A549 (cell line): ENCODE results near the gene AKIRIN1. TPM values are rescaled to one million over a fixed set of nuclear protein-coding genes. Genes with fewer than 3 reads are reported as not detected.

Experiments
- ATAC-seq, 2 experiments: fragments of 200-7000 bp in 1 of 2; fragments of >200 bp in 1 of 2; cut with Nextera tagmentation in 1 of 2; cut with Tn5 transposase in 1 of 2; 3 replicates each; pipeline versions ENCODE4 v1.8.0 to v1.9.1; 2018 to 2020; ENCODE audit warnings: mild to moderate bottlenecking in 1 of 2, moderate library complexity in 1 of 2
- CTCF ChIA-PET: fragments of 300-600 bp; sonication (Branson Sonifier 250); formaldehyde crosslinking; extraction: SDS; loops from one replicate; lab custom pipeline; 2021; ENCODE audit warnings: antibody characterized with exemption, inconsistent platforms; lab: Yijun Ruan, JAX
- POLR2A ChIA-PET: fragments of 350-600 bp; formaldehyde crosslinking; extraction: SDS; loops from one replicate; lab custom pipeline; 2021; ENCODE audit warnings: antibody characterized with exemption, inconsistent platforms; lab: Yijun Ruan, JAX
- DNase-seq, 2 experiments: peaks; one replicate each; pipeline versions ENCODE4 v3.0.0 to v3.0.0-alpha.2; 2011 to 2016; ENCODE audit warnings: low read depth in 1 of 2, low spot score in 1 of 2
- FAIRE-seq: peaks from 2 replicates; lab custom pipeline; 2011; peaks lifted over from hg19 to GRCh38; lab: Jason Lieb, UNC
- H3K27ac ChIP-seq, 2 experiments: fragments of >200 bp; sonication (Bioruptor Twin); formaldehyde crosslinking; 3 replicates each; pipeline ENCODE4 v1.5.1; 2016 to 2017
- H3K4me1 ChIP-seq: fragments of >200 bp; sonication (Bioruptor Twin); formaldehyde crosslinking; 3 replicates; pipeline ENCODE4 v1.6.1; 2016
- H3K4me2 ChIP-seq: fragments of >200 bp; sonication (Bioruptor Twin); formaldehyde crosslinking; 3 replicates; pipeline ENCODE4 v1.6.1; 2016
- H3K4me3 ChIP-seq: fragments of >200 bp; sonication (Bioruptor Twin); formaldehyde crosslinking; 3 replicates; pipeline ENCODE4 v1.5.1; 2016
- H3K9me3 ChIP-seq: fragments of >200 bp; sonication (Bioruptor Twin); formaldehyde crosslinking; 3 replicates; pipeline ENCODE4 v1.6.1; 2016
- CEBPB ChIP-seq, 2 experiments: fragments of >200 bp in 1 of 2; sonication (Bioruptor Twin) in 1 of 2; formaldehyde crosslinking in 1 of 2; IDR thresholded peaks; 2 replicates each; pipeline ENCODE4 v1.6.1; 2012 to 2016
- ELK1 ChIP-seq: fragments of 150-350 bp; IDR thresholded peaks from 2 replicates; pipeline ENCODE4 v1.6.1; 2014; ENCODE audit warnings: low read depth, mild to moderate bottlenecking, low read length
- EP300 ChIP-seq, 2 experiments: fragments of >200 bp; sonication (Bioruptor Twin); formaldehyde crosslinking; IDR thresholded peaks; 2 replicates in 1 of 2; 3 replicates in 1 of 2; pipeline ENCODE4 v1.6.1; 2016 to 2017
- ESRRA ChIP-seq: fragments of 150-350 bp; IDR thresholded peaks from 2 replicates; pipeline ENCODE4 v1.6.1; 2014; ENCODE audit warnings: mild to moderate bottlenecking, low read length, borderline replicate concordance
- FOSB ChIP-seq: fragments of 250-450 bp; sonication (Bioruptor Pico); IDR thresholded peaks from 2 replicates; pipeline ENCODE4 v1.5.0; 2020; ENCODE audit warnings: mild to moderate bottlenecking, moderate library complexity
- FOSL2 ChIP-seq, 2 experiments: fragments of 450-650 bp in 1 of 2; fragments of >200 bp in 1 of 2; sonication (Bioruptor Twin) in 1 of 2; formaldehyde crosslinking; IDR thresholded peaks; 2 replicates each; pipeline versions ENCODE4 v1.5.0 to v1.6.1; 2016 to 2020; ENCODE audit warnings: mild to moderate bottlenecking in 1 of 2, moderate library complexity in 1 of 2
- HOXA7 ChIP-seq: fragments of 250-450 bp; sonication (Bioruptor Pico); IDR thresholded peaks from 2 replicates; pipeline ENCODE4 v1.5.0; 2020; ENCODE audit warnings: mild to moderate bottlenecking, moderate library complexity
- HOXB13 ChIP-seq: fragments of 250-450 bp; sonication (Bioruptor Pico); IDR thresholded peaks from 2 replicates; pipeline ENCODE4 v1.5.0; 2020; ENCODE audit warnings: low read depth, mild to moderate bottlenecking, moderate library complexity
- JUN ChIP-seq, 2 experiments: fragments of >200 bp; sonication (Bioruptor Twin); formaldehyde crosslinking; IDR thresholded peaks; 2 replicates in 1 of 2; 3 replicates in 1 of 2; pipeline ENCODE4 v1.6.1; 2016 to 2017
- KDM5A ChIP-seq: fragments of 200-600 bp; sonication (generic); IDR thresholded peaks from 2 replicates; pipeline ENCODE4 v1.6.1; 2016; ENCODE audit warnings: antibody characterized with exemption, mild to moderate bottlenecking
- MAFK ChIP-seq: fragments of 450-650 bp; IDR thresholded peaks from 2 replicates; pipeline ENCODE4 v1.6.1; 2014; ENCODE audit not compliant: partially characterized antibody
- MYC ChIP-seq: IDR thresholded peaks from 2 replicates; pipeline ENCODE4 v1.6.1; 2012; ENCODE audit warnings: mild to moderate bottlenecking, inconsistent platforms, low read length, improper control_type of control experiment, borderline replicate concordance
- NFE2L2 ChIP-seq: fragments of 150-350 bp; conservative IDR thresholded peaks from 2 replicates; pipeline ENCODE4 v1.6.1; 2014; ENCODE audit warnings: low read length
- POLR2A ChIP-seq: IDR thresholded peaks from 2 replicates; pipeline ENCODE4 v1.6.1; 2012; ENCODE audit warnings: mild to moderate bottlenecking, low read length
- POLR2AphosphoS2 ChIP-seq: conservative IDR thresholded peaks from 2 replicates; pipeline ENCODE4 v1.6.1; 2012; ENCODE audit warnings: low read length, improper control_type of control experiment, inconsistent platforms
- RAD21 ChIP-seq, 2 experiments: fragments of >200 bp in 1 of 2; sonication (Bioruptor Twin) in 1 of 2; formaldehyde crosslinking in 1 of 2; IDR thresholded peaks in 1 of 2; conservative IDR thresholded peaks in 1 of 2; 2 replicates in 1 of 2; 3 replicates in 1 of 2; pipeline ENCODE4 v1.6.1; 2012 to 2018; ENCODE audit warnings: inconsistent platforms in 1 of 2
- RCOR1 ChIP-seq: fragments of 150-350 bp; IDR thresholded peaks from 2 replicates; pipeline ENCODE4 v1.6.1; 2014; ENCODE audit warnings: antibody characterized with exemption, low read length, low read depth
- RFX5 ChIP-seq: fragments of 450-650 bp; IDR thresholded peaks from 2 replicates; pipeline ENCODE4 v1.7.1; 2014; ENCODE audit warnings: antibody characterized with exemption, mild to moderate bottlenecking, moderate library complexity
- SMC3 ChIP-seq: fragments of >200 bp; sonication (Bioruptor Twin); formaldehyde crosslinking; IDR thresholded peaks from 3 replicates; pipeline ENCODE4 v1.6.1; 2018; ENCODE audit warnings: inconsistent platforms
- ZC3H11A ChIP-seq: fragments of 450-650 bp; IDR thresholded peaks from 2 replicates; pipeline ENCODE4 v1.6.1; 2014; ENCODE audit warnings: antibody characterized with exemption, mild to moderate bottlenecking
- ZSCAN20 ChIP-seq: fragments of 250-450 bp; sonication (Bioruptor Pico); IDR thresholded peaks from 2 replicates; pipeline ENCODE4 v1.8.0; 2022; ENCODE audit warnings: mild to moderate bottlenecking, moderate library complexity
- WGBS: methylation state at CpG from one replicate; pipeline ENCODE4 v1.1.6; 2017; ENCODE audit errors: missing lambda C conversion rate; 5-methylcytosine and 5-hydroxymethylcytosine counted together
- polyA plus RNA-seq, 4 experiments: library from polyadenylated mRNA; depleted of rRNA in 3 of 4; stranded (reverse); fragments of >200 nt; fragmentation: RNase III in 1 of 4; extraction: RNeasy Plus Mini Kit Qiagen cat#74134 plus additional on column Dnase treatment in 1 of 4; gene quantifications; 2 replicates in 3 of 4; 3 replicates in 1 of 4; pipeline ENCODE4 v1.2.3, GENCODE V29; 2011 to 2017
- TF ChIP-seq, protein P1 (sequence below): fragments of 200-600 bp; sonication (generic); IDR thresholded peaks from 2 replicates; pipeline ENCODE4 v1.6.1; 2016; ENCODE audit warnings: antibody characterized with exemption, mild to moderate bottlenecking, moderate library complexity
- TF ChIP-seq, protein P2 (sequence below): fragments of 250-450 bp; sonication (Bioruptor Pico); IDR thresholded peaks from 2 replicates; pipeline ENCODE4 v1.5.0; 2021; ENCODE audit warnings: mild to moderate bottlenecking, moderate library complexity, borderline replicate concordance

The AKIRIN1 gene
- polyA plus RNA-seq, 2 of the 4 experiments (the other 2 are of a cell fraction), result 37.7 to 72.0 TPM

GRCh38 chr1:39034114-39034654, 43.1 kb downstream of the AKIRIN1 start:
- Histone ChIP-seq H3K4me2 (no peak overlapping the region), H3K4me3 (no peak overlapping the region), H3K4me1 (no peaks in the 10 kb centered on the region), H3K9me3 (no peaks in the 10 kb centered on the region), H3K27ac (no peak overlapping the region)
- no peak for TF ChIP-seq POLR2AphosphoS2
- TF ChIP-seq RCOR1, result no peak
- TF ChIP-seq MAFK, result no peak
- TF ChIP-seq KDM5A, result no peak
- no peak for TF ChIP-seq FOSL2 (IDR thresholded peaks at IDR 0.05)
- no peak for TF ChIP-seq FOSL2 (CRISPR knock-in tag; IDR thresholded peaks at IDR 0.05)
- TF ChIP-seq SMC3, result no peak
- TF ChIP-seq RAD21 (conservative IDR thresholded peaks at IDR 0.05 in 1 of 2, IDR thresholded peaks at IDR 0.05 in 1 of 2), result no peak
- no peak for TF ChIP-seq ELK1
- 94% methylated on average over 6 of the region's 6 CpGs for WGBS
- FAIRE-seq, result no peak
- no peak for DNase-seq
- ChIA-PET POLR2A (interaction anchor here (1.8 kb wide), 1 partner anchor 8 kb away, joined by 6 read pairs; the partner anchor contains the start of gene NDUFS5), CTCF (interaction anchor here (0.7 kb wide), 1 partner anchor 914 kb away, joined by 5 read pairs; no protein-coding TSS in a partner anchor)
- no peak for ATAC-seq

- no peak for DNase-seq
- no peak overlapping the region for H3K27ac ChIP-seq
- no peak for TF ChIP-seq SMC3
- TF ChIP-seq CEBPB (IDR thresholded peaks at IDR 0.05), result no peak
- no peak for TF ChIP-seq HOXB13 (CRISPR knock-in tag)
- TF ChIP-seq, all 56 proteins: peak for 0
- CTCF ChIA-PET, result no interaction called here
- WGBS, result 72% methylated on average over 4 of the region's 5 CpGs
- Histone ChIP-seq H3K4me3 (no peak overlapping the region), H3K4me2 (no peak overlapping the region), H3K4me1 (no peaks in the 10 kb centered on the region), H3K9me3 (no peaks in the 10 kb centered on the region)
- FAIRE-seq (no peak), ATAC-seq (no peak)
- POLR2A ChIA-PET, result no interaction called here
Observed at GRCh38 chr1:39036678-39037077, 45.6 kb downstream of the AKIRIN1 start.

DNA sequence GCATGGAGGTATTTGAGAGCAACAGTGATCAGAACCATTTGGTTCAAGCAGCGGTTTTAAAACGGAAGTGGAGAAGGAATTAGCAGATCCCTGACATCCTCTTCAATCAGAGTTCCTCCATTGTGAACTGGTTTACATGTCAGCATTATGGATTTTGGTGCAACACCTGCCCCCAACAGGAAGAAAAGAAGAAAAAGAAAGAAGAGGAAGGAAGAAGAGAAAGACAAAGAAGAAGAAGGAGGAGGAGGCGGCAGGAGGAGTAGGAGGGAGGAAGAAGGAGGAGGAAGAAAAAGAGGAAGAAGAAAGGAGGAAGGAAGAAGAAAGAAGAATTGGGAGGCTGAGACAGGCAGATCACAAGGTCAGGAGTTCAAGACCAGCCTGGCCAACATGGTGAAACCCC, 52.4 kb downstream of the AKIRIN1 start:
- WGBS, result 92% methylated on average over 3 of the region's 3 CpGs
- Histone ChIP-seq H3K27ac (no peak overlapping the region), H3K4me3 (no peak overlapping the region), H3K9me3 (no peaks in the 10 kb centered on the region), H3K4me1 (peaks cover 5% of the 10 kb centered on the region; the same call in 1 of the 3 replicates), H3K4me2 (no peak overlapping the region)
- no peak for FAIRE-seq
- no peak for ATAC-seq
- DNase-seq, result no peak
- CTCF ChIA-PET, result no interaction called here
- POLR2A ChIA-PET, result interaction anchor here (1.5 kb wide), 1 partner anchor 17 kb away, joined by 9 read pairs; the partner anchor contains the start of gene NDUFS5
- TF ChIP-seq JUN (IDR thresholded peaks at IDR 0.05), result no peak
- no peak for TF ChIP-seq ZC3H11A
- TF ChIP-seq RCOR1, result no peak
- TF ChIP-seq, protein P1, sequence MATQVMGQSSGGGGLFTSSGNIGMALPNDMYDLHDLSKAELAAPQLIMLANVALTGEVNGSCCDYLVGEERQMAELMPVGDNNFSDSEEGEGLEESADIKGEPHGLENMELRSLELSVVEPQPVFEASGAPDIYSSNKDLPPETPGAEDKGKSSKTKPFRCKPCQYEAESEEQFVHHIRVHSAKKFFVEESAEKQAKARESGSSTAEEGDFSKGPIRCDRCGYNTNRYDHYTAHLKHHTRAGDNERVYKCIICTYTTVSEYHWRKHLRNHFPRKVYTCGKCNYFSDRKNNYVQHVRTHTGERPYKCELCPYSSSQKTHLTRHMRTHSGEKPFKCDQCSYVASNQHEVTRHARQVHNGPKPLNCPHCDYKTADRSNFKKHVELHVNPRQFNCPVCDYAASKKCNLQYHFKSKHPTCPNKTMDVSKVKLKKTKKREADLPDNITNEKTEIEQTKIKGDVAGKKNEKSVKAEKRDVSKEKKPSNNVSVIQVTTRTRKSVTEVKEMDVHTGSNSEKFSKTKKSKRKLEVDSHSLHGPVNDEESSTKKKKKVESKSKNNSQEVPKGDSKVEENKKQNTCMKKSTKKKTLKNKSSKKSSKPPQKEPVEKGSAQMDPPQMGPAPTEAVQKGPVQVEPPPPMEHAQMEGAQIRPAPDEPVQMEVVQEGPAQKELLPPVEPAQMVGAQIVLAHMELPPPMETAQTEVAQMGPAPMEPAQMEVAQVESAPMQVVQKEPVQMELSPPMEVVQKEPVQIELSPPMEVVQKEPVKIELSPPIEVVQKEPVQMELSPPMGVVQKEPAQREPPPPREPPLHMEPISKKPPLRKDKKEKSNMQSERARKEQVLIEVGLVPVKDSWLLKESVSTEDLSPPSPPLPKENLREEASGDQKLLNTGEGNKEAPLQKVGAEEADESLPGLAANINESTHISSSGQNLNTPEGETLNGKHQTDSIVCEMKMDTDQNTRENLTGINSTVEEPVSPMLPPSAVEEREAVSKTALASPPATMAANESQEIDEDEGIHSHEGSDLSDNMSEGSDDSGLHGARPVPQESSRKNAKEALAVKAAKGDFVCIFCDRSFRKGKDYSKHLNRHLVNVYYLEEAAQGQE, result no peak
- TF ChIP-seq HOXB13 (CRISPR knock-in tag), result no peak
- TF ChIP-seq POLR2A, result no peak
- TF ChIP-seq, protein P2, sequence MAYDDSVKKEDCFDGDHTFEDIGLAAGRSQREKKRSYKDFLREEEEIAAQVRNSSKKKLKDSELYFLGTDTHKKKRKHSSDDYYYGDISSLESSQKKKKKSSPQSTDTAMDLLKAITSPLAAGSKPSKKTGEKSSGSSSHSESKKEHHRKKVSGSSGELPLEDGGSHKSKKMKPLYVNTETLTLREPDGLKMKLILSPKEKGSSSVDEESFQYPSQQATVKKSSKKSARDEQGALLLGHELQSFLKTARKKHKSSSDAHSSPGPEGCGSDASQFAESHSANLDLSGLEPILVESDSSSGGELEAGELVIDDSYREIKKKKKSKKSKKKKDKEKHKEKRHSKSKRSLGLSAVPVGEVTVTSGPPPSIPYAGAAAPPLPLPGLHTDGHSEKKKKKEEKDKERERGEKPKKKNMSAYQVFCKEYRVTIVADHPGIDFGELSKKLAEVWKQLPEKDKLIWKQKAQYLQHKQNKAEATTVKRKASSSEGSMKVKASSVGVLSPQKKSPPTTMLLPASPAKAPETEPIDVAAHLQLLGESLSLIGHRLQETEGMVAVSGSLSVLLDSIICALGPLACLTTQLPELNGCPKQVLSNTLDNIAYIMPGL, result no peak
- TF ChIP-seq ESRRA, result no peak
- TF ChIP-seq FOSB, result no peak
- TF ChIP-seq RFX5, result no peak
- no peak for TF ChIP-seq SMC3
- no peak for TF ChIP-seq EP300 (IDR thresholded peaks at IDR 0.05)
- TF ChIP-seq MYC, result no peak
- TF ChIP-seq ELK1, result no peak
- TF ChIP-seq ZSCAN20 (CRISPR knock-in tag), result no peak
- TF ChIP-seq NFE2L2, result no peak
- TF ChIP-seq HOXA7 (CRISPR knock-in tag), result no peak
- TF ChIP-seq, all 56 proteins: peak for 0
